Measurements from ENCODE around the gene DST.
A peak's percentile ranks its signal among the peaks of the same experiment; 100 is the strongest.

Gene DST

GRCh38 chr6:56620229-56620868 lies 22.3 kb downstream of the DST start:
- DNase-seq (ENCODE audit: low spot score) = no peak

DNA sequence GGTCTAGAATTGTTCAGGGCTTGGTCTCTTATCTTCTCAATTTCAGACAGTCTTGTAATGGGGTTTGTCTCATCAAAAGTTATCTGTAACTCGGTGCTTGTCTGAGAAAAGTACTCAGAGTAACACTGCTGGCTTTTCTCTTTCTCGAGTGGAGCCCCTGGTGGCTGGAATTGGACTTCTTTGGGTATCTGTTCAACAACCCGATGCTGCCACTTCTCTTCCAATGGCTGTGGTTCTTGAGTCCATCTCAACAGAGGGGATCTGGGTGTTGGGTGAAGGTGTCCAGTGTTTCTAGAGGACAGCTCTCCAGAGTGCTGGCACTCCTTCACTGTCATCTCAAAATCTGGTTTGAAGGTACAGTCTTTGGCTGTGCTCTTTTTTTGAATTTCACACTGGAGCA lies 24.6 kb downstream of the DST start:
- DNase-seq (ENCODE audit: low spot score) = peak; percentile 20

GRCh38 chr6:56616967-56617366 lies 25.7 kb downstream of the DST start:
- no peak for DNase-seq (ENCODE audit: low spot score)

- no peak for DNase-seq (ENCODE audit: low spot score)
Measured at GRCh38 chr6:56613247-56613851, 29.3 kb downstream of the DST start.

DNA sequence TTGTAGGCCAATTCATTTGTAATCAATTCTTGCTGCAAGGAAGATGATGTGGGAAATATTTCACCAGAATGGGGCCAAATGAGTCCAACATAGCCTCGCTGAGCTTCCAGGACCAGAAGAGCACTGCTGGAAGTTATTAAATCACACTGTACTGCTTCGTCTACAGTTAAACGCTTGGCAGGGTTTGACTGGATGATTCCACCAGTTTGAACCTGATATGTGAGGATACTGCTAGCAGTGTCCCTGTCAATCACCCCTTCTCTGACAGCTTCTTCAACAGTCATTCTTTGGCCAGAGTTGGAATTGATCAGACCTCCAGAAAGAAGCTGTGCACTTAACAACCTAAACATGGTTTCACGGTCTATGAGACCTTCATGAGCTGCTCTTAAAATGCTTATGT lies 34.4 kb downstream of the DST start:
- DNase-seq (ENCODE audit: low spot score) = no peak

GRCh38 chr6:56607111-56607752 lies 35.5 kb downstream of the DST start:
- DNase-seq (ENCODE audit: low spot score) = no peak

DNA sequence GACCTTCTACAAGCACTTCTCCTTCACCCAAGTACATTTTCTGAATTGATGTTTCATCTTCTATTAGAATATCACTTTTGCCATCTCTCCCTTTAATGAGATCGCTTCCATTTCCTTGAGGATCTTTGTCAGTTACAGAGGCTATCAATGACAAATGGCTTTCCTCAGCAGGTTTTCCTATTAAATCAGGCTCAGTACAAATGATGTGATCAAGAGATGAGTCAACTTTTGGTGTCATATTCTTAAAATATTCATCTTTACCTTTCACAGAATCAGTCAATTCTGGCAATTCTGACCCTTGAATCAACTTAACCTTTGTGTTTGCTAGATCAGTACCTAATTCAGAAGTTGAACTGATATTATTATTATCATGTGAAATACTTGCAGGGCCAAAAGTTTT lies 37.3 kb downstream of the DST start:
- DNase-seq (ENCODE audit: low spot score) = no peak

DNA sequence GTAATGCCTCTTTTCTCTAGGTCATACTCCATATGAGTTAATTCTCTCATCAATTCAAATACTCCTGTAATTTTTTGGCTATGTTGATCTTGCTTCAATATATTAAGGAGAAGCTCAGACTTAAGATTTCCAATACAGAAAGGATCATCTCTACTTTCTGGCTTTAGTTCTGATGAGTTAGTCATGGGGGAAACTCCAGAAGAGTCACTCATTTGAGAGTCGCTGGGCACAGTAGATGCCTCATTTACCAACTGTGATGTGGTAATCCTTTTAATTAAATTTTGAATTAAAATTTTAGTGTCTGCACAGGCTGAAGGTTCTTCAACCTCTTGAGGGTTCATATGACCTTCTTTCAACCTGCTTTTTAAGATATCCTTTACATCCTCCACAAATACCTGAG lies 38.5 kb downstream of the DST start:
- no peak for DNase-seq (ENCODE audit: low spot score)

DNA sequence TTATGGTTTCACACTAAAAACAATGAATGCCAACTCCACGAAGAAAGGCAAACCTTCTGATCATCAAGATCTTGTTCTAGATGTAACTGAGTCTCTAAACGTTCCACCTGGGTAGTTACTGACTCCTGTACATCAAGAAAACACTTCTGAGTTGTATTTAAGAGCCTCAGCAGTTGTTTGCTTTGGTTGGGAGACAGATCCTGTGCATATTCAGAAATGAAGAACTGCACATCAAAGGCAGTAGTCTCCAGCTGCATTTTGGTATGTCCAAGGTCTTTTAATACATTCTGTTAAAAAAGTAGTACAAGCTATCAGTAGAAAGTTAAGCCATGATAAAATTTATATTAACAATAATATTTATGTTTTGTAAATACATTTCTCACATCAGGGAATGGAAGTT lies 41.3 kb downstream of the DST start:
- DNase-seq (ENCODE audit: low spot score) = no peak

DNA sequence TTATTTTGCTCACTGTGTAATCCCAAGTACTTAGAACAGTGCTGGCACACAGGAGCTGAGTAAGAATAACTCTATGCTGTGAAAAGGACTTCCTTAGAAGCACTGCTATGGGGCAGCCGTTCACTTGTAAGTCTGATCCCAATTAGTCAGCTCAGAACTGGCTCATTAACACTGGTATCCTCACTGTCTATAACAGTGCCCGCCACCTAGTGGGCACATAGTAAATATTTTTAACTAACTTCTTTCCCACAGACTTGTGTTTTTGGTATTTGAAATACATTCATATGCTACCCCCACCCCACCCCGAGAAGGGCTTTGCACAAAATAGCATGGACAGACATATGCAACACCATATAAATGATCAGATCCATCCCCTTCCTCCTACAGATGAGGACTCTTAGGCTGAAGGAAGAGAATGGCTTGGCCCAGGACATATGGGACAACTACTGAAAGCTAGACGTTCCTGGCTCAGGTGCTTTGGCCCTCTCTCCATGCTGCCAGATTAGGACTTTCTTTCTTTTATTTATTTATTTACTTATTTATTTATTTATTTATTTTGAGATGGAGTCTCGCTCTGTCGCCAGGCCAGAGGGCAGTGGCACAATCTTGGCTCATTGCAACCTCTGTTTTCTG lies 47.1 kb downstream of the DST start:
- peak; percentile 61 for DNase-seq (ENCODE audit: low spot score)

DNA sequence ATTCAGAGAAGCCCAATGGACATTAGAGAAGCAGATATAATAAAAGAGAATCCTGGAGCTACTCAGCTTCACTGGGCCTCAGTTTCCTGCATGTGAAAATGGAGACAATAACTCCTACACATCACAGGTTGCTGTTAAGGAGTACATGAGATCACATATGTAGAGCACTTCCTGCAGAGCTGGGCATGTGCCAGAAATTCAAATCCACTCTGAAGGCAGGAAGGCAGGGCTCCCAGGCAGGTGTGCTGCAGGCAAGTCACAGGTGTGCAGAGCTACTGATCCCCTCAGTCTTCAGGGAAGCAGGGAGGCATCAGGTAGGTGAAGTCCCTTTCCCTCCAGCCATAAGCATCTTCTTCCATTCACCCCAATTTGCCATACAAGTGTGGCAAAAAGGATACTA lies 48.0 kb downstream of the DST start:
- DNase-seq (ENCODE audit: low spot score) = no peak

- DNase-seq (ENCODE audit: low spot score) = no peak
Measured at GRCh38 chr6:56593801-56594318, 48.8 kb downstream of the DST start.

- no peak for DNase-seq (ENCODE audit: low spot score)
Measured at GRCh38 chr6:56582236-56582635, 60.5 kb downstream of the DST start.

DNA sequence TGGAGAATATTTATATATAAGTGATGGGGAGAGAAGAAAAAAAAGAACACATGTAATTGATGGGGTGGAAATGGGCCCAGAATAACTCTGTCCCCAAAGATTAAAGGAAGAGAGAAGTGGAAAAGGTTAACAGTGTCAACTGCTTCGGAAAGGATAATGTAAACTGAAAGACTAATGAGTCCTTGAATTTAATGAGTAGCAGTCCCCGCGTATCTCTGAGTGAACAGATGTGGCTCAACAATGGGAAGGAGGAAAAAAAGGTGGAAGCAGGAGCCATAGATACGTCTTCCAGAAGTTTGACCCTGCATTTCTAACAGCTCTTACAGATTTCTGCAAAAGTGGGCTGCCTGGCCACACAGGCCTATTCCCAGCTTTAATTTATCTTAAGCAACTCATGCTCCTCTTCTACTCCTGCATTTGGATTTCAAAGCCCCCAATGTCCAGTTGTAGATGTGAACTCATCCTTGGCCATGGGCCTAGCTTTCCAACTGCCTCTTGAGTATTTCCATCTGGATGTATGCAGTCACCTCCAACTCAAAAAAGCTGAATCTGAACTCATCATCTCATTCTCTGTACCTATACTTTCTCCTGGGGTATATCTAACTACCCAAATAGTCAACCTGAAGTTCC lies 61.3 kb downstream of the DST start:
- DNase-seq (ENCODE audit: low spot score) = no peak

GRCh38 chr6:56580271-56580670 lies 62.4 kb downstream of the DST start:
- DNase-seq (ENCODE audit: low spot score) = no peak

DNA sequence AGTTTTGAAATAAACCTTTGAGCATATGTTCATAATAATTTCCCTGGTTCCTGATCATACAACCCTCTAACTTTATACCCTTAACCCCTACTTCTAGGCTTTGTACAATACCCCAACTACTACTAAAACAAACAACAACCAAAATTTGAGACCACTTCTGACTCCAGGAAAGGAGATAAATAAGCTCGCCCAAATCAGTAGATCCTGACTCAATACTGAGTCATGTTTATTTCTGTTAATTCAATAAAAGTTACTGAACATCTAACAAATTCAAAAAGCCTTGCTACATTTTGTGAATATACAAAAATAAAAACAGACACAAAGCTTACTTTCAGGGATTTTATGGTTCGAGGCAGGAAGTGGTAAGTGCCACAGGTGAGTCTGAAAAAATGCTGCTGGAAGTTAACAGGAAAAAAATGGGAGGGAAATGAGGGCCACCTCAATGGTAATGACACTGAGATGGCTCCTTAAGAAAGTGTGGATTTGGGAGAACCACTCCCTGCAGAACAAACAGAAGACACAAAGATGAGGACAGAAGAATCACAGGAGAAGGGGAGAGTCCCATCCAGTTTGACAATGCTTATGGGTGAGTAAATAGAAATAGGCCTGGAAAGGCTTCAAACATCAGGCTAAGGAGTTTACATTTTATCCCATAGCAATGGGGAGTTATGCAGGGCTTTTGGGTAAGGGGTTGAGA lies 63.4 kb downstream of the DST start:
- no peak for DNase-seq (ENCODE audit: low spot score)

GRCh38 chr6:56575736-56576135 lies 67.0 kb downstream of the DST start:
- DNase-seq (ENCODE audit: low spot score) = no peak

GRCh38 chr6:56574292-56574691 lies 68.4 kb downstream of the DST start:
- no peak for DNase-seq (ENCODE audit: low spot score)

DNA sequence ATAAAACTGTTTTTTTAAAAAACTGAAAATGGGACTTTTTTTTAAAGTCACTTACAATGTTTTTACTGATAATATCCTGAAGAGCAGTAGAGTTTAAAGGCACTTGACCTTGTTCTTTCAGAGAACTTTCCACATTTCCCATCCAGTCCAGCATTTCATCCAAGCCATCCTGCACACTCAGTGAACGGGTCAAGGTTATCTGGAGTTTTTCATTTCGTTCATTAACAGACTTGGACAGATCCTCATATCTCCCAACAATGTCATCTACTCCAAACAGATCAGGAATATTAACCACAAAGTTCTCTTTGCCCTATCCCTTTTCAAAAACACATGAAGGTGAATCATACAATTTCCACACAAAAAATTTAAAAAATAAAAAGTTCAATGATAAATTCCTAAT lies 69.1 kb downstream of the DST start:
- no peak for DNase-seq (ENCODE audit: low spot score)

GRCh38 chr6:56572788-56573471 lies 69.8 kb downstream of the DST start:
- DNase-seq (ENCODE audit: low spot score) = no peak

DNA sequence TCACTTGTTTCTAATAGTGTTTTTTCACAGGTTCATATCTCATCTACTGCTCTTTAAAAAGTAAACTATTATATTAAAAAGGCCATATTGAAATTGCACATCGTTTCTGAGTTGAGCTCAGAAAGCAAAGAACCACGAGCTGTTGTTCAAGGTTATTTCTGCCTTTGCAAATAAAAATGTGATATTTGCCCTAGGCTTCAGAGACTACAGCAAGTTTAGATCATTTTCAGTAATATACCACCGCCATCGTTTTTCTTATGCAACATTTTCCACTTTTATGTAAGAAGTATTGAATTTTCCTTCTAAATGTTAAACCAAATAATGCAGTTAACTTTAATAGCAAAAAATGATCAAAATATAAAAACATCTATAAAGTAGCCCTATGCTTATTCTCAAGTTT lies 71.1 kb downstream of the DST start:
- DNase-seq (ENCODE audit: low spot score) = no peak
